Effector memory CD4-positive, alpha-beta T cell (primary cell): ENCODE results near the gene TEAD1.

ENCODE experiments used
- DNase-seq, 3 donors: peaks; one replicate each; pipeline ENCODE4 v3.0.0-alpha.2; 2020
- H3K27ac ChIP-seq: 2 replicates; pipeline ENCODE4 v1.7.0; 2013; ENCODE audit warnings: mild to moderate bottlenecking, low read length, moderate library complexity; ENCODE audit not compliant: insufficient read depth, poor library complexity, severe bottlenecking
- H3K27me3 ChIP-seq: replicated peaks from 2 replicates; pipeline ENCODE4 v1.7.0; 2013; ENCODE audit warnings: mild to moderate bottlenecking, low read length; ENCODE audit not compliant: insufficient read depth, control insufficient read depth, poor library complexity, severe bottlenecking
- H3K36me3 ChIP-seq: 2 replicates; pipeline ENCODE4 v1.7.0; 2013; ENCODE audit warnings: mild to moderate bottlenecking, low read length, moderate library complexity; ENCODE audit not compliant: control insufficient read depth, insufficient read depth
- H3K4me1 ChIP-seq: 2 replicates; pipeline ENCODE4 v1.7.0; 2013; ENCODE audit warnings: low read length, mild to moderate bottlenecking; ENCODE audit not compliant: control insufficient read depth, insufficient read depth, poor library complexity, severe bottlenecking
- H3K4me3 ChIP-seq: 2 replicates; pipeline ENCODE4 v1.7.0; 2013; ENCODE audit warnings: low read length, low read depth, mild to moderate bottlenecking; ENCODE audit not compliant: insufficient read depth, poor library complexity, severe bottlenecking
- H3K9me3 ChIP-seq: 2 replicates; pipeline ENCODE4 v1.7.0; 2013; ENCODE audit warnings: mild to moderate bottlenecking, low read length, moderate library complexity; ENCODE audit not compliant: control insufficient read depth

TEAD1 gene

DNA sequence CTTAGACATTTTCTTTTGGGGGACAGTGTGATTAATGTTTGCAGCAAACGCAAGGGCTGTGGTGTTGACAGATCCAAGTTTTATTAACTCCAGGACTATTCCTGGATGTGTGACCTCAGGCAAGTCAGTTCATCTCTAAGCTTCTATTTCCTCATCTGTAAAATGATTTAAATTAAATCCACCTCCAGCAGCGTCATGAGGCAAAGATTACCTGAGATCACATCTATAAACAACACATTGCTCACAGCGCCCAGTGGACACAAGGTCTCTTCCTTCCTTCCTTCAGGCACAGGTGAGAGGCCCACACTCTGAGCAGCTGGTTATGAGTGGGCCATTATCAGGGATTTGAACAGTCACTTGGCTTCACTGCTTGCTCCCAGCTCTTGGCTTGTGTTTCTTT lies 223.6 kb downstream of the TEAD1 start:
- no peaks in the 10 kb centered on the region for H3K9me3 ChIP-seq
- H3K4me1 ChIP-seq, result no peaks in the 10 kb centered on the region
- no peaks in the 10 kb centered on the region for H3K27me3 ChIP-seq
- H3K27ac ChIP-seq, result no peak overlapping the region
- H3K36me3 ChIP-seq, result no peaks in the 10 kb centered on the region
- DNase-seq, result no peak
- no peak overlapping the region for H3K4me3 ChIP-seq

DNA sequence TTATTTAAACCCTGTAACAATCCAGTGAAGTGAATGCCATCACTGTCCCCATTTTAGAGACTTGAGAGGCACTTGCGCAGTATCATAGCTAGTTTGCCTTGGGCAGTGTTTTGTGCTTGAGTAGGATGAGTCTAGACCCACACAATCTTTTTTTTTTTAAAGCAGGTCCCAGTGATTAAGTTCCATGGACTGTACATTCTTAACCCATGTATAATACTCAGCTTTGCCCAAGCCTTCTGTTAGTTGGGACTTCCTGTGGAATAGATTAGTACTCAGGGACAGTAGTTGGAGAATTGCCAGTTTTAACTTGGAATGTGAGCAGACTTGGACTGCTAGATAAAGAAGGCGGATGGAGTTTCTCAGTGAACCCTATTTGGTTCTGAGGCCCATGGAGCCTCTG lies 226.3 kb downstream of the TEAD1 start:
- no peak overlapping the region for H3K27ac ChIP-seq
- no peaks in the 10 kb centered on the region for H3K9me3 ChIP-seq
- no peak for DNase-seq
- no peaks in the 10 kb centered on the region for H3K36me3 ChIP-seq
- H3K27me3 ChIP-seq, result no peaks in the 10 kb centered on the region
- no peak overlapping the region for H3K4me3 ChIP-seq
- no peaks in the 10 kb centered on the region for H3K4me1 ChIP-seq

GRCh38 chr11:12901272-12901671 lies 227.1 kb downstream of the TEAD1 start:
- no peaks in the 10 kb centered on the region for H3K27me3 ChIP-seq
- no peak for DNase-seq
- no peak overlapping the region for H3K27ac ChIP-seq
- no peaks in the 10 kb centered on the region for H3K4me1 ChIP-seq
- H3K36me3 ChIP-seq, result no peaks in the 10 kb centered on the region
- no peaks in the 10 kb centered on the region for H3K9me3 ChIP-seq
- no peak overlapping the region for H3K4me3 ChIP-seq

DNA sequence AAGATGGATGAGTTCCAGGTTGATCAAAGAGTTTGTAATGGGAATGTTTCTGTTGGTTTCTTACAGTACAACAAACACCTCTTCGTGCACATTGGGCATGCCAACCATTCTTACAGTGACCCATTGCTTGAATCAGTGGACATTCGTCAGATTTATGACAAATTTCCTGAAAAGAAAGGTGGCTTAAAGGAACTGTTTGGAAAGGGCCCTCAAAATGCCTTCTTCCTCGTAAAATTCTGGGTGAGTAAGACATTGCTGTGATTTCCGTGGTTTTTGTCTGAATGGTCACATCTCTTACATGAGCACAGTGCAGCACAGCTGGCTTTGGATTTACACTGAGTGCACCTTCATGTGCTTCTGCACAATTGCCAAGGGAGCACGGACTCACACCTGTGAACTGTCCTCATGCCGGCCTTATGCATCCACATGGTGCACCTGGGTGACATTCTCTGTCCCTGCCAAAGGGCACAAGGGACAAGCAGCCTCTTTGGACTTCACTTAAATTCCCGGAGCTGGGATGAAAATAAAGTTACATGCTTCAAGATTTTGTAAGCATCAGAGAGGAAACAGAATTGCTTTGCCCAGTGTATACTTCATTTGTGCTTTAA lies 227.8 kb downstream of the TEAD1 start:
- H3K4me3 ChIP-seq, result no peak overlapping the region
- no peak overlapping the region for H3K27ac ChIP-seq
- DNase-seq, result no peak
- H3K36me3 ChIP-seq, result no peaks in the 10 kb centered on the region
- no peaks in the 10 kb centered on the region for H3K9me3 ChIP-seq
- H3K4me1 ChIP-seq, result no peaks in the 10 kb centered on the region
- H3K27me3 ChIP-seq, result no peaks in the 10 kb centered on the region

- H3K36me3 ChIP-seq, result no peaks in the 10 kb centered on the region
- H3K9me3 ChIP-seq, result no peaks in the 10 kb centered on the region
- H3K27me3 ChIP-seq, result no peaks in the 10 kb centered on the region
Observed at GRCh38 chr11:12902791-12903486, 228.7 kb downstream of the TEAD1 start.

DNA sequence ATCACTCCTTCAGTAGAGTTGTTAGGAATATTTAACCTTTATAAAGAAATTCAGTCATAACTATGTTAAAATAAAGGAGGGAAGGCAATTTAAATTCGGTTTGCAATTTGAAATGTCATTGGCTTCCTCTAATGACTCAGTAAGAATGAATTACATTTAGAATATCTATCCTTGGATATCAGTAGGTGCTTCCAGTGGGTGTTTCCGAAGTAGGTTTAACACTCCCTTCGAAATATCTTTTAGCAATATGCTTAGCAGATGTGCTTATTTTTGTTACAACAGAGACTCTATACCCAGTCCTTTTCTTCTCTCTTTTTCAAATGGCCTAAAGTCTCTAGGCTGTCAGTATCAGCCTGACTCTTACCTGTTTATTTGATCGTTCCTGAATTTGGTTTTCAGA lies 231.2 kb downstream of the TEAD1 start:
- Histone ChIP-seq H3K4me1 (no peaks in the 10 kb centered on the region), H3K27me3 (no peaks in the 10 kb centered on the region), H3K9me3 (no peaks in the 10 kb centered on the region), H3K36me3 (no peaks in the 10 kb centered on the region), H3K4me3 (no peak overlapping the region), H3K27ac (no peak overlapping the region)
- DNase-seq, result no peak

More at GRCh38 chr11:12902791-12903486, 228.7 kb downstream of the TEAD1 start:
- no peak for DNase-seq
- Histone ChIP-seq H3K4me3 (no peak overlapping the region), H3K4me1 (no peaks in the 10 kb centered on the region), H3K27ac (no peak overlapping the region)

- Histone ChIP-seq H3K36me3 (no peaks in the 10 kb centered on the region), H3K27ac (no peak overlapping the region), H3K9me3 (no peaks in the 10 kb centered on the region), H3K4me3 (no peak overlapping the region), H3K27me3 (no peaks in the 10 kb centered on the region), H3K4me1 (no peaks in the 10 kb centered on the region)
- no peak for DNase-seq
Observed at GRCh38 chr11:12906501-12906900, 232.3 kb downstream of the TEAD1 start.

GRCh38 chr11:12909879-12910278 lies 235.7 kb downstream of the TEAD1 start:
- Histone ChIP-seq H3K9me3 (no peaks in the 10 kb centered on the region), H3K36me3 (no peaks in the 10 kb centered on the region), H3K27ac (no peak overlapping the region), H3K27me3 (no peaks in the 10 kb centered on the region), H3K4me3 (no peak overlapping the region), H3K4me1 (no peaks in the 10 kb centered on the region)
- no peak for DNase-seq

DNA sequence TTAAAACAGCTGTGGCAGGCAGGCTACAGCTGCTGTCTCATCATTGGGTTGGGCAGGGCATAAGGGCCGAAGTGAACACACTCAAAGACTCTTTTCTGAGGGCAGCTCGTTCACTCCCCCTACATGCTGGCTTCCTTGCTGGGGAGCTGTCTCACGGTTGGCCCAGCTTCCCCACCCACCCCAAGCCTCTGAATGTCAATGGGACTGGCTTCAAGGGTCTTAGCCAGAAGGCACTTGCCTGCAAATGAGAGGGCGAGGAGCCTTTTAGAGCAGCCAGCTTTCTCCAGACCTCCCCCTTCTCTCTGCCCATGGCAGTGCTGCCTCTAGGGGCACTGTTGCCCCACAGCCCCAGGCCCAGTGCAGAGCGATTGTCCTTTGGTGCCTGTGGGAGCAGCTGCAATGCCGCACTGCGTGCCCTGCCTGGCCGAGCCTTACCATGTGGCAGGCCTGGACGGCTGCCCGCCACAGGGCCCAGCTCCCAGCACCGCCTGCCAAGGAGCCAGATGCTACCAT lies 240.2 kb downstream of the TEAD1 start:
- H3K36me3 ChIP-seq, result no peaks in the 10 kb centered on the region
- no peaks in the 10 kb centered on the region for H3K27me3 ChIP-seq
- H3K4me1 ChIP-seq, result no peaks in the 10 kb centered on the region
- H3K9me3 ChIP-seq, result no peaks in the 10 kb centered on the region
- H3K27ac ChIP-seq, result no peak overlapping the region
- no peak overlapping the region for H3K4me3 ChIP-seq
- peak in 1 of 3 donors; percentile 1 for DNase-seq

GRCh38 chr11:12915093-12915492 lies 240.9 kb downstream of the TEAD1 start:
- H3K4me3 ChIP-seq, result no peak overlapping the region
- H3K27me3 ChIP-seq, result no peaks in the 10 kb centered on the region
- no peaks in the 10 kb centered on the region for H3K9me3 ChIP-seq
- H3K27ac ChIP-seq, result no peak overlapping the region
- DNase-seq, result no peak
- no peaks in the 10 kb centered on the region for H3K4me1 ChIP-seq
- no peaks in the 10 kb centered on the region for H3K36me3 ChIP-seq
